T-helper 2 cell treated with Interferon-gamma antibody and Interleukin-4, amounts not matched to agents 5 μg/mL and 100 μg/mL, for 36 hours (primary cell): ENCODE measurements around the gene RBFOX1.

ENCODE experiments used
- DNase-seq: peaks from one replicate; pipeline ENCODE4 v3.0.0; 2021; ENCODE audit warnings: low spot score
- H3K27ac Mint-ChIP-seq: one replicate; pipeline ENCODE4 v1.8.0; 2021; ENCODE audit warnings: mild to moderate bottlenecking, mixed read lengths
- H3K27me3 Mint-ChIP-seq: one replicate; pipeline ENCODE4 v1.8.0; 2021; ENCODE audit warnings: low read depth, mixed read lengths
- H3K36me3 Mint-ChIP-seq: one replicate; pipeline ENCODE4 v1.8.0; 2021; ENCODE audit warnings: low read depth, mixed read lengths
- H3K4me1 Mint-ChIP-seq: one replicate; pipeline ENCODE4 v1.8.0; 2021; ENCODE audit warnings: low read depth, mixed read lengths
- H3K4me3 Mint-ChIP-seq: one replicate; pipeline ENCODE4 v1.8.0; 2022; ENCODE audit warnings: mild to moderate bottlenecking, moderate library complexity, mixed read lengths
- H3K9me3 Mint-ChIP-seq: one replicate; pipeline ENCODE4 v1.8.0; 2021; ENCODE audit warnings: mixed read lengths

The RBFOX1 gene

DNA sequence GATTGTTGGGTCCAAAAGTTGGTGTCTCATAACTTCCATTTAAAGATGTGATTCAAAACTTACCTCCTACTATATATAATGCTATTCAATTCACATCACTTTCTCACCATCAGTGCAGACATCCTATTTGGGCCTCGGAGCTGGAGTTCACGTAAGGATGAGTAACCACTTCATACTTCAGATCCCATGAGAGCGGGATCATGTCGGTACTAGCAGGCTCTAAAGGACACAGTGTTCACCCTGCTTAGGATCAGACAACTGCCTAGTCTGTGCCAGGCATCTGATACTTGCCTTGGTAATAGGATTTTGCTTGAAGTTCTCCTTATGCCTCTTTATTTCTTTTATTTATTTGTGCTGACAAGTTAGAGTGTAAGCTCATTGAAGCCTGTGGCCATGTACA lies 39.5 kb downstream of the RBFOX1 start:
- no peak for DNase-seq
- no peak overlapping the region for H3K4me3 Mint-ChIP-seq
- H3K9me3 Mint-ChIP-seq = peaks cover 35% of the 10 kb centered on the region
- no peaks in the 10 kb centered on the region for H3K36me3 Mint-ChIP-seq
- no peak overlapping the region for H3K27ac Mint-ChIP-seq
- H3K27me3 Mint-ChIP-seq = no peaks in the 10 kb centered on the region
- H3K4me1 Mint-ChIP-seq = no peaks in the 10 kb centered on the region

DNA sequence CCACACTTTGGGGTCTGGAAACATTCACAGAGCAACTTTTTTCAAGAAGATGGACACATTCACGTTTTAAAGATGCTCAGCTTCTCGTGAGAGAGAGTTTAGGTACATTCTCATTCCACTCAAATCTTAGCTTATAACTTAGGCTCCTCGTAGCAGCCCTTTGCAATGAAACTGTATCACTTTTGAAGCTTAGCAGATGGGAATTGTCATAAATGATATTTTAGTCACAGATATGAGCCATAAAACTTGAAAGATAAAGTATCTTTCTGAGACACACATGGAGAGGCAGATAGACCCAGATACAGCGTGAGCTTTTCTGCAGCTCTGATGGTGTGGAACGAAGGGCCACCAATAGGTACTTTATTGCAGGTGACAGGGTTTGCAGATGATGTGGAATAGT lies 41.1 kb downstream of the RBFOX1 start:
- no peaks in the 10 kb centered on the region for H3K4me1 Mint-ChIP-seq

DNA sequence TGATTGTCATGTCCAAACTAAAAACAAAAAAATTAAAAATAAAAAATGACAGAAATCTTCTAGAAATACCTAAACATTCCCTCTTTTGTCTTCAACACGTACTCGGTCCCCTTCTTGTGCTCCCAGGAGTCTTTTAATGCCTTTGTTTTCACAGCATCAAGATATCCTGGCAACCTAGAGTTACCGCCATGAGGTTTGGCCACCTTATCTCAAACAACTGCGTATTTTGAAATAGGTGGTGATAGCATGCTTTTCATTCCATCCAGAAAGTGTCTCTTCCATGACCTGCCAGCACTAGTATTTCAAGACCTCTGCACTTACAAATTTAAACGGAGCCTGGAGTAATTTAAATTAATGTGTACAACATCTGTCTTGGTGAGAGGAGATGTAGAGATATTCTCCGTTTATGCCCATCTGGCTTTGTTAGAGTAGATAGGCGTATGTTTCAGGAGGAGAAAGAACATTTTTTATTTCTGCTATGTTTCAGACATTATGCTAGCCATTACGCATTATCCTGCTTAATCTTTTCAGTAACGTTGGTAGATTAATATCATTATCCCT lies 42.0 kb downstream of the RBFOX1 start:
- DNase-seq = no peak
- no peak overlapping the region for H3K4me3 Mint-ChIP-seq
- no peak overlapping the region for H3K27ac Mint-ChIP-seq
- H3K9me3 Mint-ChIP-seq = peaks cover 33% of the 10 kb centered on the region
- H3K4me1 Mint-ChIP-seq = no peaks in the 10 kb centered on the region
- no peaks in the 10 kb centered on the region for H3K27me3 Mint-ChIP-seq
- H3K36me3 Mint-ChIP-seq = no peaks in the 10 kb centered on the region

More for the DNA sequence above, 41.1 kb downstream of the RBFOX1 start:
- Mint-ChIP-seq H3K27ac (no peak overlapping the region), H3K36me3 (no peaks in the 10 kb centered on the region), H3K27me3 (no peaks in the 10 kb centered on the region), H3K4me3 (no peak overlapping the region), H3K9me3 (peaks cover 35% of the 10 kb centered on the region)
- no peak for DNase-seq

DNA sequence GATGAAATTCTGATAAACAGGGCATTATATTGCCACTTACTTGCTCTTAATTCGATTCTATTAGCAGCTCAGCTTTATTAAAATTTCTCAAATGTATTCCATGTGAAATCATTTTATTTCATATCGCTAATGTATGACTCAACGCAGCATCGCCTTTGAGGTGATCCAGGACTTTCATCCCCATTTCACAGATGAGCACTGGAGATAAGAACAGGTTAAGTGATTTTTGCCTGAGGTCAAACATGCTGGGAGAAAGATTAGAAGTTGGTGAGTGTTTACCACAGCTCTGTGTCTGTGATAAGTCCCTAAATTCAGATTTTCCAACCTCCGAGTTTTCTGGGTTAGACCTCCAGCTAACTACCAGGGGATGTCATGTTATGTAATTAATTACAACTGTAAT lies 43.6 kb downstream of the RBFOX1 start:
- Mint-ChIP-seq H3K9me3 (peaks cover 25% of the 10 kb centered on the region), H3K36me3 (no peaks in the 10 kb centered on the region), H3K4me3 (no peak overlapping the region), H3K27me3 (no peaks in the 10 kb centered on the region), H3K27ac (no peak overlapping the region), H3K4me1 (no peaks in the 10 kb centered on the region)
- no peak for DNase-seq

DNA sequence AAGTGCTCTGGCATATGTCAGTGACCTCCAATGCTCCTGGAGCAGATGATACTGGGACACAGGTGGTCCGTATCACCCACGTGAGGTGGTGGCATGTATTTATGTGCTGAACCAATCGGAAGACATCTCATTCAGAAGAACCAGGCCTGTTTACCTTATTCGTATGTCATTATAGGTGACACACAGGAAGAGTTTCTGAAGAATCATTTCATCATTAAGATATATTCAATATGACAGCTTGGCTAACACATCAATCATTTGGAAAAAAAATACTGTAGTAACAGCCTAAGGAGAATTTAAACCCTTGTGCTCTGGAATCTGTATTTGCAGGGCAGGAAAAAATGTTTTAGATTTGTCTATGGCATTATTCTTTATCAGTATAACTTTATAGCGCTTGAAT lies 44.6 kb downstream of the RBFOX1 start:
- Mint-ChIP-seq H3K4me3 (no peak overlapping the region), H3K27ac (no peak overlapping the region), H3K27me3 (no peaks in the 10 kb centered on the region), H3K36me3 (no peaks in the 10 kb centered on the region), H3K9me3 (peaks cover 25% of the 10 kb centered on the region), H3K4me1 (no peaks in the 10 kb centered on the region)
- no peak for DNase-seq

DNA sequence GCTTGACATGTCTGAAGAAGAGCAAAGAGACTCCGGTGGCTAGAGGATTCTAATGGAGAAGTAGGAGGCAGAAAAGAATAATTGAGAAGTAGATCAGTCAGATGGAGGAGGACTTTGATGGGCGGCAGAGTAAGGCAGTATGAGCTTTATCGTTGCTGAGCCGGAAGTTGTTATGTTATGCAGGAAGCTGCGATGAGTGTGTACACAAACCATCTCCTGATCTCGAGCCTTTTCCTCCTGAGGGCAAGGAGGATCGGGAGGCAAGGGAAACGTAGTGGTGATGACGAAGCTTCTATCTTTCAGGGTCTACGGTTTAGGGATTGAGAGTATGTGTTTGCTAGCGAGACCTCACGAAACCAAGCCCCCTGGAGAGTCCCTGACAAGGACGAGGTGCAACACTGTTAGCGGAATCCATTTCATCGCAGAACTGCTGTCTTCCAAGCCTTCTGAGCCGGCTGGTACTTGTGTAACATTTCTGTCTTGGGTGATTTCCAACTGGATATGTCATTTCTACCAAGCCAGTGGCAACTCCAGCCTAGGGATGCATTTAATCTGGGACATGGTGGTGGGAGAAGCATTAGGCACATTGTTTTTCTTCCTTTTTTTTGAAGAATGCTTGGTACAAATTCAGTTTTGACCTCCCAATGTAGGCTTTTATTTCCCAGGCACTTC lies 45.5 kb downstream of the RBFOX1 start:
- Mint-ChIP-seq H3K9me3 (peaks cover 27% of the 10 kb centered on the region), H3K4me3 (no peak overlapping the region), H3K36me3 (no peaks in the 10 kb centered on the region), H3K4me1 (no peaks in the 10 kb centered on the region), H3K27ac (no peak overlapping the region), H3K27me3 (no peaks in the 10 kb centered on the region)
- DNase-seq = no peak

DNA sequence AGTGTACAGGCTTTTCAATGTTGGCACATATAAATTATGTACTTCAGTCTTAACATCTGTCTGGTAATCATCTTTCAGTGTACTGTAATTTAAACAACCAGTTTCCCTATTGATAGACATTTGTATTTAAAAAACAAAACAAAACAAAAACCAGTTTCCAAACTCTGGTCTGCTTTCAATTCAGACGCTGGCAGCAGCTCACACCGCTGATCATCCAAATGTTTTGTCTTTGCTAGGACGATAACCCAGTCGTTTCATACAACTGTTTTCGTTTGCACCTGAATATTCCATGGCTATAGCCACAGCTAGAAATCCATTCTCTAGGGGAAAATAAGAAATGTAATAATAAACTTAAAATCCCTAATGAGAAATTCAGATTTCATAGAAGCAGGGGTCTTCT lies 47.8 kb downstream of the RBFOX1 start:
- H3K4me1 Mint-ChIP-seq = no peaks in the 10 kb centered on the region
- DNase-seq = no peak
- no peaks in the 10 kb centered on the region for H3K27me3 Mint-ChIP-seq
- H3K36me3 Mint-ChIP-seq = no peaks in the 10 kb centered on the region
- H3K9me3 Mint-ChIP-seq = peaks cover 35% of the 10 kb centered on the region
- H3K4me3 Mint-ChIP-seq = no peak overlapping the region
- H3K27ac Mint-ChIP-seq = no peak overlapping the region

DNA sequence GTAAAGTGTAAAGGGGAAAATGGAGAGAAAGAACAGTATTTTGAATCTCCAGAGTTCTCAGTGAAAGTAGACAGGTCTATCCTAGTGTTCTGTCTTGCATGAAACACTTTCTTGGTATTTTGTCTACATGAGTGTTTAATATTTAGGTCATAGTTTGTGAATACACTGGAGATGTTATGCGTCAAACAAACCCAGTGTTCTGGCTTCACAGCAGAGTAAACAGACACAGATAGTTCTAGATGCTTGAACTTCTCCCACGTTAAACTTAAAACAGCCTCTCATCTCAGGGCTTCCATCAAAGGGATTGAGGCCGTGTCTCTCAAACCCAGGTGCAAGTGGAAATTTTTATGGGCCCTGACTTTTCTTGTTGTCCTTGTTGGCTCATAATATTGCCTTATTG lies 48.3 kb downstream of the RBFOX1 start:
- H3K27ac Mint-ChIP-seq = no peak overlapping the region
- no peaks in the 10 kb centered on the region for H3K4me1 Mint-ChIP-seq
- H3K4me3 Mint-ChIP-seq = no peak overlapping the region
- H3K9me3 Mint-ChIP-seq = peaks cover 35% of the 10 kb centered on the region
- no peak for DNase-seq
- H3K36me3 Mint-ChIP-seq = no peaks in the 10 kb centered on the region
- no peaks in the 10 kb centered on the region for H3K27me3 Mint-ChIP-seq

DNA sequence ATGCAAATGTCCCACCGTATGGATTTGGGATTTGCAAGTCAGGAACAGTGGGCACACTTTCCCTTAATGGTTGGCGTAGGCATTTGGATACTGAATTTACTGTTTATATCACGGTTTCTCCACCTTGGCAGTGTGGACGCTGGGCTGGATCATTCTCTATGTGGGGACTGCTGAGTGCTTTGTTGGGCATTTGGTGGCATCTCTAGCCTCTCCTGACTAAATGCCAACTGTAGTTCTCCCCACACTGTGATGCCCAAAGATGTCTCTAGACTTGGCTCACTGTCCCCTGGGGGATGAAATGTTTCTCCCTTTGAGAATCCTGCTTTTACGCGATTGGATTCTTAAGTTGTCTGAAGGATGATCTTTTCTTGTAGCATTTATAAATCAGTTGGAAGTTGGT lies 49.0 kb downstream of the RBFOX1 start:
- H3K9me3 Mint-ChIP-seq = peaks cover 40% of the 10 kb centered on the region
- no peaks in the 10 kb centered on the region for H3K4me1 Mint-ChIP-seq
- no peak for DNase-seq
- H3K27ac Mint-ChIP-seq = no peak overlapping the region
- H3K27me3 Mint-ChIP-seq = no peaks in the 10 kb centered on the region
- no peak overlapping the region for H3K4me3 Mint-ChIP-seq
- H3K36me3 Mint-ChIP-seq = no peaks in the 10 kb centered on the region

DNA sequence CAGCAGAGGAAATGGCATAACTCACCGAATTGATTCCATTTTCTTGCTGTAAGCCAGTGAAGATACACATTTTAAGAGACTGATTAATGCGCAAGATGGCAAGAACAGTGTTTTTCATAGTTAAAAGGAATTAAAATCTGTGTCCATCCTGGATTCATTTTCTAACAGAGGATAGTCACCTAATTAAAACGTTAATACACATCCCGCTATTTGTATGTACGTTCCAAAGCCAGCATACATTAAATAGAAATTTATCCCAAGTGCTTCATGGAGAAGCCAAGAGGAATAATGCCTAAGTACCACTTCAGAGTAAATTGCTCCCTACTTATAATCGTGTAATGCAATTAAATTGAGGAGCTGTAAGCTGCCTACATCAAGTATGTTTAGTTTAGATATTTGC lies 49.9 kb downstream of the RBFOX1 start:
- Mint-ChIP-seq H3K4me1 (no peaks in the 10 kb centered on the region), H3K4me3 (no peak overlapping the region), H3K9me3 (peaks cover 41% of the 10 kb centered on the region), H3K27ac (no peak overlapping the region), H3K36me3 (no peaks in the 10 kb centered on the region), H3K27me3 (no peaks in the 10 kb centered on the region)
- DNase-seq = no peak

DNA sequence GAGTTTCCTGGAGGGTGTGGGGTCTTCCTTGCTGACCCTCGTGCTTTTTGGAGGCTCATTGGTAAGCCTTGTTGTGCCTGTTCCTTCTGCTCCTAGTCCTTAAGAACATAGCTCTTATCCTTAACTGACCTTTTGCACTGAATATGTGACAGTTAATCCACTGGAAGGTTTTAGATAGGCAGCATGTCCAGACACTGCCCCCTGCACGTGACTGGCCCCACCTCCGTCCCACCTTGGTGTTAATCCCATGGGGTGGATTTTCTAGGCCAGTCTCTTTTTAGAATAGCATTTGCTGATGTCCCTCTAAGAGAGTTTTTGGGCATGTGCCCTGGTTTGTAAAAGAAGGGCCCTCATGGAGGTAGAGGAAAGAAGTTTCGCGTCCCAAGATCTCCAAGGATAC lies 58.3 kb downstream of the RBFOX1 start:
- Mint-ChIP-seq H3K4me1 (no peaks in the 10 kb centered on the region), H3K36me3 (no peaks in the 10 kb centered on the region), H3K9me3 (peaks cover 59% of the 10 kb centered on the region), H3K27ac (no peak overlapping the region), H3K4me3 (no peak overlapping the region), H3K27me3 (no peaks in the 10 kb centered on the region)
- no peak for DNase-seq

DNA sequence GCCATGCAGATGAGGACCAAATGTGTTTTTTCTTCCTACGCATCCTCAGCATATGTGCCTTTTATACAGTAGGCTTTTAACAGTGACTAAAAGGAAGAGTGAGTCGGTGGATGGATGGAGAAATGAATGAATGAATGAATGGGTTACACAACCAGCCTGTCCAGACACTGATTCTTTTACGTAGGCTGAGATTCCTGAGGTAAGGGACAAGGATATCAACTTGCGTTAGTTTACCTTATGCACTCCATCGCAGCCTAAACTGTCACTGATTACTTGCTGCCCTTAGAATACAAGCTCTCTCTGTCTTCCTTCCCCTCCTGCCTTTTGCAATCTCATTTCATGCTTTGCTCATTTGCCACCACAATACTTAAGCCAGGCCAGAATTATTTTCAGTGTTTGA lies 59.0 kb downstream of the RBFOX1 start:
- DNase-seq = no peak
- Mint-ChIP-seq H3K27me3 (no peaks in the 10 kb centered on the region), H3K36me3 (no peaks in the 10 kb centered on the region), H3K4me3 (no peak overlapping the region), H3K27ac (no peak overlapping the region), H3K4me1 (no peaks in the 10 kb centered on the region), H3K9me3 (peaks cover 54% of the 10 kb centered on the region)

DNA sequence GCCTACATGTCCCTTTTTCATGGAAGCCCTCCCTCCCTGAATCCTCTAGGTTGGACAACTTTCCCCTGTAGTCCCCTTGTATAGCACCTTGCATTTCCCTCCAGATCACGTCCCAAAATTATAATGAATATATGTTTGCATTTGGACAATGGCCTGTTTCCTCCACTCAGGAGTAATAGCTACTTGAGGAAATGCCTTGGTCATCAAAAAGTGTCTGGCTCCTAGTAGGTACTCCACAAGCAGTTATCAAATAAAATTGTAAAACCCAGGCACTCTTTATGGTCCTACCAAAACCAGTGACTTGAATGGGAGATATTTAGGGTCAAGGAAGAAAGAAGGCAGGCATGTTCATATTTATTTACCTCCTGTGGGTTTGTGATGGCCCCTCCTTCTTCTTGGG lies 59.6 kb downstream of the RBFOX1 start:
- Mint-ChIP-seq H3K9me3 (peaks cover 52% of the 10 kb centered on the region), H3K4me1 (no peaks in the 10 kb centered on the region), H3K27ac (no peak overlapping the region), H3K4me3 (no peak overlapping the region), H3K36me3 (no peaks in the 10 kb centered on the region), H3K27me3 (no peaks in the 10 kb centered on the region)
- DNase-seq = no peak

DNA sequence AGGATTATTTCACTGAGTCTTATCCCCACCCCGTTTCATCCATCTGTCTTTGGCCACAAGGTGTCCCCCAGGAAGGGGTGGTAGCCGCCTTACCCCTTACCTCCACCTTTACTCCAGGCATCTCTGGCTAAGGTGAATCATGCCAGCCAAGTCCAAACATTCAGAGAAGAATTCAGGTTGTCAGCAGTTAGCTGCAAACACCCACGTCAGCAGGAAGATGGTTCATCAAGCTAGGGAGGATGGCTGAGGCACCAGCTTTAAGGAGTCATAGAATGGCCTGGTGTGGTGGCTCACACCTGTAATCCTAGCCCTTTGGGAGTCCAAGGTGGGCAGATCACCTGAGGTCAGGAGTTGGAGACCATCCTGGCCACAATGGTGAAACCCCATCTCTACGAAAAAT lies 61.0 kb downstream of the RBFOX1 start:
- Mint-ChIP-seq H3K36me3 (no peaks in the 10 kb centered on the region), H3K4me3 (no peak overlapping the region), H3K27ac (no peak overlapping the region), H3K27me3 (no peaks in the 10 kb centered on the region), H3K4me1 (no peaks in the 10 kb centered on the region), H3K9me3 (peaks cover 44% of the 10 kb centered on the region)
- DNase-seq = no peak

DNA sequence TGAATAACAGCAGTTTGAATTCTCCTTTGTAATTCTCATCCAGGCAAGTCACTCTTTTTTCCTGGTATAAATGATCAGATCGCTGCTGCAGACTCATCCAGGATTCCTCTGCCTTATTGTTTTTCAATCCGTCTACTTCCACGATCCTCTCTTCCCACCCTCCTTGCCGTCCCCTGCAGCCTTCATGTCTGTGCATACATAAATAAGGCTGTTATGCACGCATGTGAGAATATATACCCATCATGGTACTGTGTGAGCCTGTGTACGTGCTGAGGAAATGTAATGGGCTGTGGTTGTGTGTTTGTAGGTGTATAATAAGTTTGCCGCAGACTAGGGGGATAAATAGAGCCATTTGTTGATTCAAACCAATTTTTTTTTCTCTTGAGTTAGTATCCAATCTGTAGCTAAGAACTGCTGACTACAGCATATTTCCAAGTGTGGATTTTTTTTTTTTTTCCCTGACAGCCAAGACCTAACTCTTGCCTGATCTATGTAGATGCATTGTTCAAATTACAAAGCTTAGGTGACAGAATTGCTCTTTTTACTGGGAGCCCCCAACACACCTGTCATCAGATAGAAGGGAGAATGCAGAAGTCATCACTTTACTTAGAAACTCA lies 62.2 kb downstream of the RBFOX1 start:
- no peaks in the 10 kb centered on the region for H3K4me1 Mint-ChIP-seq
- H3K9me3 Mint-ChIP-seq = peaks cover 46% of the 10 kb centered on the region
- no peak overlapping the region for H3K4me3 Mint-ChIP-seq
- no peak for DNase-seq
- no peaks in the 10 kb centered on the region for H3K27me3 Mint-ChIP-seq
- no peak overlapping the region for H3K27ac Mint-ChIP-seq
- no peaks in the 10 kb centered on the region for H3K36me3 Mint-ChIP-seq
